Articular chondrocyte of knee joint (primary cell): ENCODE data around the gene ZNF385D. TPM values are rescaled to one million over a fixed set of nuclear protein-coding genes. Genes with fewer than 3 reads are reported as not detected.

Source experiments
- total RNA-seq: library from RNA; depleted of rRNA; stranded (reverse); fragments of >200 nt; gene quantifications from 2 replicates; pipeline ENCODE4 v1.2.3, GENCODE V29; 2012

ZNF385D gene
- total RNA-seq: 26.8 and 33.3 TPM in 2 replicates

DNA sequence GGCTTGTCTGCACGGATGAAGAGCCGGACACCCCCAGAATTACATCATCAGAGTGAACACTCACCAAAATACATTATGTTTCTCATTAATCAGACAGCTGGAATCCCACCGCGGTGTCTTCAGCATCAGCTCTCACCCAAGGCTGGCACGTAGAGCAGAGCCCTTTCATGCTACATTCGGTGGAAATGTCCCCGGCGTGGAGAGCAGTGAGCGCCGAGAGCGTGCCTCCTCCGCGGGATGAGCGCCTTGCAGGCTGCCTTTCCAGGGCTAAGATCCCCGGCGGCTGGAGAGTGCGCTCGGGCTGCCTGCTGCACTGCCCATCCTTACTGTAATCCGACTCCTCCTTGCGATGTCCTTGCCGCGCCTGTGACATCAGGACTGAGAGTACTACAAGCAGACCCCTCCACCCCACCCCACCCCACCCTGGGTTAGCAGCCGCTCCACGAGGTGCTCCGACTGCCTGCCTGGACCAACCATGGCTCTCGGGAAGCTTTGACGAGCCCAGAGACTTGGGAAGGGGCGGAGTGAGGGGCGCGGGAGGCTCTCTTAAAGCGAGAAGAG, at the start of gene ZNF385D:
Gene ZNF385D, minus strand, starts transcription at position 380 of the 561 bp plus-strand sequence. Its CDS starts 294 bp downstream, at position 86.

